ENCODE results near the gene TESMIN.

TESMIN gene

GRCh38 chr11:68782711-68783110 lies 31.4 kb upstream of the TESMIN start:
- FAIRE-seq (no peak), DNase-seq (ENCODE audit: insufficient read length, low spot score) (no peak)
- TF ChIP-seq, protein P1, sequence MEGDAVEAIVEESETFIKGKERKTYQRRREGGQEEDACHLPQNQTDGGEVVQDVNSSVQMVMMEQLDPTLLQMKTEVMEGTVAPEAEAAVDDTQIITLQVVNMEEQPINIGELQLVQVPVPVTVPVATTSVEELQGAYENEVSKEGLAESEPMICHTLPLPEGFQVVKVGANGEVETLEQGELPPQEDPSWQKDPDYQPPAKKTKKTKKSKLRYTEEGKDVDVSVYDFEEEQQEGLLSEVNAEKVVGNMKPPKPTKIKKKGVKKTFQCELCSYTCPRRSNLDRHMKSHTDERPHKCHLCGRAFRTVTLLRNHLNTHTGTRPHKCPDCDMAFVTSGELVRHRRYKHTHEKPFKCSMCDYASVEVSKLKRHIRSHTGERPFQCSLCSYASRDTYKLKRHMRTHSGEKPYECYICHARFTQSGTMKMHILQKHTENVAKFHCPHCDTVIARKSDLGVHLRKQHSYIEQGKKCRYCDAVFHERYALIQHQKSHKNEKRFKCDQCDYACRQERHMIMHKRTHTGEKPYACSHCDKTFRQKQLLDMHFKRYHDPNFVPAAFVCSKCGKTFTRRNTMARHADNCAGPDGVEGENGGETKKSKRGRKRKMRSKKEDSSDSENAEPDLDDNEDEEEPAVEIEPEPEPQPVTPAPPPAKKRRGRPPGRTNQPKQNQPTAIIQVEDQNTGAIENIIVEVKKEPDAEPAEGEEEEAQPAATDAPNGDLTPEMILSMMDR (IDR thresholded peaks at IDR 0.05; ENCODE audit: insufficient read depth, missing control alignments): no peak

DNA sequence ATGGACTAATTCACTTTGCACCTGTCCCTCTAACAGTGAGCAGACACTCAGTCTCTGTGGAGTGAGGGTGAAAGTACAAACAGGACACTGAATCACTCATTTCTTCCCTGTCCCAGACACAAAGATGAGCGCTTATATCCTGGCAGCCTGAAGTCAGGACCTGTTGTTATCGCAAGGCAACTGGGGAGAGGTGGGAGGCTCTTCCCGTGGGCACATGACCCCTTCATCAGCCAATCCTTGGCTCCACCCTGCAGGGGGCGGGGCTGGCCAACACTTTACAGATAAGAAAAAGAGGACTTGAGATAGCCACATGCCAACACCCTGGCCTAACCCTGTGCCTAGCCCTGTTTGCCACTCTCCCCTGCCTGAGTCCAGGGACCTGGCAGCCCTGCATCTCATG lies 29.5 kb upstream of the TESMIN start:
- DNase-seq (ENCODE audit: insufficient read length, low spot score) (no peak), FAIRE-seq (no peak)
- TF ChIP-seq, protein P1 (IDR thresholded peaks at IDR 0.05; ENCODE audit: insufficient read depth, missing control alignments): no peak

DNA sequence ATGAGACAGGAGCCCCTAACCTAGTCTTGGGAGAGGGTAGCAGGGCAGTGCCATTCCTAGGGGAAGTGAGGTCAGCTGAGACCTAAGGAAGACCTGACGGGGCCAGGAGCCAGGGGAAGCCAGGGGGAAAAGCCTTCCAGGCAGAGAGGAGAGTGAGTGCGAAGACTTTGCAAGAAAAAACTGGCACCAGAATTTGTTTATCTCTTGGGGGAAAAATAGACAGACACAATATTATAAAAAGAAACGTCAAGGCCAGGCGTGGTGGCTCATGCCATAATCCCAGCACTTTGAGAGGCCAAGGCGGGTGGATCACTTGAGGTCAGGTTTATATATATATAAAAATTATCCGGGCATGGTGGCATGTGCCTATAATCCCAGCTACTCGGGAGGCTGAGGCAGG lies 26.9 kb upstream of the TESMIN start:
- TF ChIP-seq, protein P1 (IDR thresholded peaks at IDR 0.05; ENCODE audit: insufficient read depth, missing control alignments): no peak
- no peak for DNase-seq (ENCODE audit: insufficient read length, low spot score)
- no peak for FAIRE-seq

DNA sequence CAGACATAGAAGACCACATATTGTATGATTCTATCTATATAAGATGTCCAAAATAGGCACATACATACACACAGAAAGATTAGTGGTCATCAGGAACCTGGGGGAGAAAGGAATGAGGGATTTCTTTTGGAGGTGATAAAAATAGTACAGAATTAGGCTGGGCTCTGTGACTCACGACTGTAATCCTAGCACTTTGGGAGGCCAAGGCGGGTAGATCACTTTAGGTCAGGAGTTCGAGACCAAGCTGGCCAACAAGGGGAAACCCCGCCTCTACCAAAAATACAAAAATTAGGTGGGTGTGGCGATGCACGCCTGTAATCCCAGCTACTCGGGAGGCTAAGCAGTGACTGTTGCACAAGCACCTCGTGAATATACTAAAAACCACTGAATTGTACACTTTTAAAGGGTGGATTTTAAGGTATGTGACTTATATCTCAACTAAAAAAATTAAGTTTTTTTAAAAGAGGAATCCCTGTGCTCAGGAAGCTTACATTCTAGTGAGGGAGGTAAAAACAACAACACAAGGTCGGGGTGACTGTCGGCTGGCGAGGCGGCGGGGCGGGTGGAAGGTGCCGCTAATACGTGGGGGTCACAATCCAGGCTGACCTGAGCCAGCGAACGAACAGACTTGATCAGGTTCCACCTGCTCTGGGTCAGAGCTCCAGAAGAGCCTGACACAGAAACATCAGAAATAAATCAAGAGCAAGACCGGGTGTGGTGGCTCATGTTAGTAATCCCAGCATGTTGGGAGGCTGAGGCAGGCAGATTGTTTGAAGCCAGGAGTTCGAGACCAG lies 25.3 kb upstream of the TESMIN start:
- FAIRE-seq: no peak
- TF ChIP-seq, protein P1 (IDR thresholded peaks at IDR 0.05; ENCODE audit: insufficient read depth, missing control alignments): no peak
- DNase-seq (ENCODE audit: insufficient read length, low spot score): no peak

DNA sequence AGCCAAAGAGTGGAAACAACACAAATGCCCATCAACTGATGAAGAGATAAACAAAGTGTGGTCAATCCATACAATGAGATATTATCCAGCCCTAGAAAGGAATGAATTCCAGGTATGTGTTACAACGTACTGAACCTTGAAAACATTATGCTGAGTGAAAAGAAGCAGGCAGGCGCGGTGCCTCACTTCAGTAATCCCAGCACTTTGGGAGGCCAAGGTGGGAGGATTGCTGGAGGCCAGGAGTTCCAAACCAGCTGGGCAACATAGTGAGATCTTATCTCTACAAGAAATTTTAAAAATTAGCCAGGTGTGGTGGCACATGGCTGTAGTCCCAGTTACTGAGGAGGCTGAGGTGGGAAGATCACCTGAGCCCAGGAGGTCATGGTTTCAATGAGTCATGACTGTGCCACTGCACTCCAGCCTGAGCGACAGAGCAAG lies 24.6 kb upstream of the TESMIN start:
- TF ChIP-seq, protein P1 (IDR thresholded peaks at IDR 0.05; ENCODE audit: insufficient read depth, missing control alignments): no peak
- no peak for DNase-seq (ENCODE audit: insufficient read length, low spot score)
- no peak for FAIRE-seq

- TF ChIP-seq, protein P1 (IDR thresholded peaks at IDR 0.05; ENCODE audit: insufficient read depth, missing control alignments): no peak
- DNase-seq (ENCODE audit: insufficient read length, low spot score): no peak
- no peak for FAIRE-seq
Observed at GRCh38 chr11:68774194-68774585, 22.9 kb upstream of the TESMIN start.

- FAIRE-seq (no peak), DNase-seq (ENCODE audit: insufficient read length, low spot score) (no peak)
- TF ChIP-seq, protein P1 (IDR thresholded peaks at IDR 0.05; ENCODE audit: insufficient read depth, missing control alignments): no peak
Observed at GRCh38 chr11:68773521-68774193, 22.3 kb upstream of the TESMIN start.

Measured in D721Med (cell line).